ENCODE measurements around the gene RFWD3. TPM values are rescaled to one million over a fixed set of nuclear protein-coding genes. Genes with fewer than 3 reads are reported as not detected.

RFWD3 gene
- total RNA-seq, 1 experiment from 2014 or later: 36.3 TPM

DNA sequence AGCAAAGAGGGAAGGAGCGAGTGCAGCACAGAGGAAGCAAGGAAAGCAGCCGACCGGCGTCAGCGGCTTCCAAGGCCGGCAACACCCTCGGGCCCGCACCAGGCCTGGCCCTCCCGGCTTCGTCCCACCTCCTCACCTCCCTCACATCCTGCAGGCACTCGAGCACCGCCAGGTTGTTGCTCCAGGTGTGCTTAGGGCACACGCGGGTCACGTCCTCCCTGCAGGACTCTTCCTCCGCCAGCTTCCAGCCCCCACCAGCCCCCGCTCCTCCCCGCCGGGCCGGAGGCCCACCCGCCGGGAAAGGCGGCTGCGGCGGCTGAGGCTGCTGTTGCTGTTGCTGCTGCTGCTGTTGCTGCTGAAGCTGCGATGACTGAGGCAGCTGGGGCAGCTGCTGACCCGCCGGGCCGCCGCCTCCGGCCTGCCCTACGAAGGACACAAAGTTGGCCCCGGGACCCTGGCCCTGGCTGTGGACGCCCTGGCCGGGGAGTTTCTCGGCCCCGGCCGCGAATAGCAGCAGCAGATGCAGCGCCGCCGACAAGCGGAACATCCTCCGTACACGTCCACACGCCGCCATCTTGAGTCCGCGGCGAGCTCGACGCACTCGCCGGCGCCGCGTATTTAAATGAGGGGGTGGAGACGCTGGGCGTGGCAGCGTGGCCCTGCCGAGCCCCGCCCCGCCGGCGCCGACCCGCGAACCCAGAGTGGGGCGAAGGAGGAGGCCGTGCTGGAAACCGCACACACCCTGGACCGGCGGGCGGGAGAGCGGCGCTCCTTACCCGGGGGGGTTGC, 60.0 kb downstream of the RFWD3 start, which contains the start of gene GLG1:
GLG1 (minus strand) TSS at position 594 of the 789 bp plus-strand sequence; CDS start at position 574, 20 bp downstream.
- Histone ChIP-seq H3K79me2 (ENCODE audit: low read length) (peaks cover 52% of the 10 kb centered on the region), H3K9ac (ENCODE audit: low read length) (peak within 1 kb of the TSS; percentile 94), H3K27me3 (ENCODE audit: low read length) (no peaks in the 10 kb centered on the region), H2AFZ (ENCODE audit: low read length) (peak within 1 kb of the TSS; percentile 64), H4K20me1 (ENCODE audit: insufficient read depth, low read depth, low read length) (peaks cover 15% of the 10 kb centered on the region), H3K36me3 (ENCODE audit: insufficient read depth, low read length) (no peaks in the 10 kb centered on the region), H3K4me1 (ENCODE audit: low read length) (peaks cover 32% of the 10 kb centered on the region), H3K27ac (ENCODE audit: low read length) (peak within 1 kb of the TSS; percentile 71), H3K9me2 (replicated peaks; ENCODE audit: insufficient read depth, low read length) (no peaks in the 10 kb centered on the region), H3K9me3 (ENCODE audit: low read length) (no peaks in the 10 kb centered on the region), H3K4me2 (ENCODE audit: low read depth, low read length, poor library complexity, severe bottlenecking) (peak within 1 kb of the TSS; percentile 96), H3K4me3 (ENCODE audit: low read length) (peak within 1 kb of the TSS; percentile 94)
- peak; percentile 97 for DNase-seq

DNA sequence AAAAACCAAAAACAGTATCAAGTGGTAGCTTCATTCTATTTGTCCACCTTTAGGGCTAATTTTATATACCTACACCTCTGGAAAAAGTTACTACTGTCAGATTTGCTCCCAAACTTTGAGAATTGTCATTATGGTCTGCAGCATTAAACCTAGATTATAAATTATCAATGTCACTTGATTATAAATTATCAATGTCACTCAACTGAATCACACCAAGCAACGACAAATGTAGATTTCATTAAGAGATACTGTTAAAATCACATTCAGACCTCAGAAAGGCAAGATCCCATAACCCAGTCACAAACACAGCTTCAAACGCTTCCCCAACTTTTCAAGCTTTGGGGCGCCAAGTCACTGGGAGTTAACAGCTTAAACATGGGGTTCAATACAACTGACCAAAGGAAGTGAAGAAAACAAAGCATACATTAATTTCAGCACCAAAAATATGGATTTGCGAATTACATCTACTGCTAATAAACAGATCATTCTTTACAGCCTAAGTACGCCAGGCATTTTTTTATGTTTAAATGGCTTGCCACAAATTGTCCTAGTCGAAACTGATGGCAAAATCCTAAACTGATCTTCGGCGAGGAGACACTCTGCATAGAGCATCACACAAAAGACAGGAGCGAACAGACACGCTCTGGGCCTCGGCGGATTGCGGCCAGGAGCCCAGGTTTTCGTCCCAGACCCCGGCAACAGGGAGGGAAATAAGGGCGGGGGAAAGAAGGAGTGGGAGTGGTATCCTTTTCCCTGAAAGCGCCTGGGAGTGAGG, 60.7 kb downstream of the RFWD3 start:
- peaks cover 32% of the 10 kb centered on the region for H3K4me1 ChIP-seq (ENCODE audit: low read length)
- H2AFZ ChIP-seq (ENCODE audit: low read length): peak overlapping the region; percentile 61
- peak; percentile 60 for DNase-seq

DNA sequence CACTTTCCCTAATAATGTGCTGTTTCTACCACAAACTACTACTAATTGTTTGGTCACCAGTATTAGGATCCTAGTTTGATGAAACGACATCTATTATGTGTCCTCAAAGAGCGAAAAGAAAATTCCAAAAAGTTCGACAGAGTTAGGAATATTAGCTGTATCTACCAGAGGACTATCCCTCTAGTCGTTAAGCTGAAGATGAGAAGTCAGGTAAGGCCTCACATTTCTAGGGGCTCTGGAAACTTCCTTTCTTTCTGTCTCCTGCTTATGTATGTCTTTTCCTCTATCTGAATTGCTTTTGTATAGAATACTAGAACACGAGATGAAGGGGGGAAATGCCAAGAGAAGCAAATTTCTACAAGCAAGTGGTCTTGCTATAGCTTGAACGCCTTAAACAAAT, 61.3 kb downstream of the RFWD3 start:
- Histone ChIP-seq H3K4me2 (ENCODE audit: low read depth, low read length, poor library complexity, severe bottlenecking) (peak overlapping the region; percentile 96), H3K9ac (ENCODE audit: low read length) (peak overlapping the region; percentile 94)

More for the DNA sequence above, 60.7 kb downstream of the RFWD3 start:
- peaks cover 60% of the 10 kb centered on the region for H3K79me2 ChIP-seq (ENCODE audit: low read length)
- H3K9me2 ChIP-seq (replicated peaks; ENCODE audit: insufficient read depth, low read length): no peaks in the 10 kb centered on the region
- peak overlapping the region; percentile 94 for H3K9ac ChIP-seq (ENCODE audit: low read length)
- no peaks in the 10 kb centered on the region for H3K27me3 ChIP-seq (ENCODE audit: low read length)
- no peaks in the 10 kb centered on the region for H3K36me3 ChIP-seq (ENCODE audit: insufficient read depth, low read length)
- peak overlapping the region; percentile 94 for H3K4me3 ChIP-seq (ENCODE audit: low read length)
- H3K9me3 ChIP-seq (ENCODE audit: low read length): no peaks in the 10 kb centered on the region
- peaks cover 16% of the 10 kb centered on the region for H4K20me1 ChIP-seq (ENCODE audit: insufficient read depth, low read depth, low read length)
- H3K27ac ChIP-seq (ENCODE audit: low read length): peak overlapping the region; percentile 71
- H3K4me2 ChIP-seq (ENCODE audit: low read depth, low read length, poor library complexity, severe bottlenecking): peak overlapping the region; percentile 96

DNA sequence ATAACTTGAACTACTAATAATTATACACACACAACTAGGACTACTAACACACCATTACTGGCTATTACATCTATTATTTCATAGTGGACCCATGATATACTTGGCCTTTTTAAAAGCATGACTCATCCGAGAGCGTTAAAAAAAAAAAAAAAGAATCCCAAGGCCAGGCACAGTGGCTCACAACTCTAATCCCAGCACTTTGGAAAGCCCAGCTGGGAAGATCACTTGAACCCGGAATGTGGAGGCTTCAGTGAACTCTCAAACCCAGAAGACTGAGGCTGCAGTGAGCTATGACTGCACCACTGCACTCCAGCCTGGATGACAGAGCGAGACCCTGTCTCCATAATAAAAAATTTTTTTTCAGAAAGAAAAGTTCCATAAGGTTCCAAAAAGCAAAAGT, 62.8 kb downstream of the RFWD3 start:
- Histone ChIP-seq H3K27me3 (ENCODE audit: low read length) (no peaks in the 10 kb centered on the region), H3K36me3 (ENCODE audit: insufficient read depth, low read length) (no peaks in the 10 kb centered on the region), H3K9me2 (replicated peaks; ENCODE audit: insufficient read depth, low read length) (no peaks in the 10 kb centered on the region), H3K4me1 (ENCODE audit: low read length) (peaks cover 32% of the 10 kb centered on the region), H3K9ac (ENCODE audit: low read length) (no peak overlapping the region), H3K4me3 (ENCODE audit: low read length) (no peak overlapping the region), H3K79me2 (ENCODE audit: low read length) (peaks cover 81% of the 10 kb centered on the region), H3K4me2 (ENCODE audit: low read depth, low read length, poor library complexity, severe bottlenecking) (peak overlapping the region; percentile 96), H4K20me1 (ENCODE audit: insufficient read depth, low read depth, low read length) (peaks cover 21% of the 10 kb centered on the region), H3K27ac (ENCODE audit: low read length) (no peak overlapping the region), H3K9me3 (ENCODE audit: low read length) (no peaks in the 10 kb centered on the region), H2AFZ (ENCODE audit: low read length) (no peak overlapping the region)
- DNase-seq: no peak

More for the DNA sequence above, 61.3 kb downstream of the RFWD3 start:
- Histone ChIP-seq H3K79me2 (ENCODE audit: low read length) (peaks cover 66% of the 10 kb centered on the region), H3K4me1 (ENCODE audit: low read length) (peaks cover 32% of the 10 kb centered on the region), H4K20me1 (ENCODE audit: insufficient read depth, low read depth, low read length) (peaks cover 21% of the 10 kb centered on the region), H3K4me3 (ENCODE audit: low read length) (peak overlapping the region; percentile 94), H3K27me3 (ENCODE audit: low read length) (no peaks in the 10 kb centered on the region), H2AFZ (ENCODE audit: low read length) (no peak overlapping the region), H3K36me3 (ENCODE audit: insufficient read depth, low read length) (no peaks in the 10 kb centered on the region), H3K9me2 (replicated peaks; ENCODE audit: insufficient read depth, low read length) (no peaks in the 10 kb centered on the region), H3K27ac (ENCODE audit: low read length) (peak overlapping the region; percentile 71; the same call in 1 of the 2 replicates), H3K9me3 (ENCODE audit: low read length) (no peaks in the 10 kb centered on the region)
- no peak for DNase-seq

DNA sequence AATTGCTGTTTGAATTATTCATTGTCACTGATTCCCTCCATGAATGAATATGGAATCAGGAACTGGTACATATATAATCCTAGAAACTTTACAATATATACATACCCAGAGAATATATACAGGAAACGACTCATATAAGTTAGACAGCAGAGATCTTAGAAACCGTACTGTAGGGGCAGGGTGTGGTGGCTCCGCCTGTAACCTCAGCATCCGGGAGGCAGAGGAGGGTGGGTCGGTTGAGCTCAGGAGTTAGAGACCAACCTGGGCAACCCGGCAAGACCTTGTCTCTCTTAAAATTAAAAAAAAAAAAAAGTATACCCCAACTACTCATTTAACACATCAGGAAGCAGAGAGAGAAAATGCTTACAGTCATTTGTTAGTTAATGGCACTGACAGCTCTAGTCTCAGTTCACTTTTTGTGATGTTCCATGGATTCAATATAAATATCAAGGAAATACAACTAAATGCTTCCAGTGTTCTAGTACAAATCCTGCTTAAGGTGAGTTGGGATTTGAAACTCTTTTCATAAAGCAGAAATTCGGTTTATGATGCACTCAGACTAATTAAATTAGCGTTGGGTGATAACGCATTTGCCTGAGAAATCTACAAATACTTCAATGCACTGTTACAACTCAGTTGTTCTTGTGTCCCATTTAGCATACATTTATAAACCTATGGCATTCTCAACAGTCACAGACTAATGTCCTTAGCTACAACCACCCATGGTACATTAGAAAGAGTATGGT, 65.4 kb downstream of the RFWD3 start:
- Histone ChIP-seq H4K20me1 (ENCODE audit: insufficient read depth, low read depth, low read length) (peaks cover 20% of the 10 kb centered on the region), H3K9me3 (ENCODE audit: low read length) (no peaks in the 10 kb centered on the region), H3K27ac (ENCODE audit: low read length) (no peak overlapping the region), H3K36me3 (ENCODE audit: insufficient read depth, low read length) (no peaks in the 10 kb centered on the region), H3K9me2 (replicated peaks; ENCODE audit: insufficient read depth, low read length) (no peaks in the 10 kb centered on the region), H3K4me2 (ENCODE audit: low read depth, low read length, poor library complexity, severe bottlenecking) (no peak overlapping the region), H3K9ac (ENCODE audit: low read length) (no peak overlapping the region), H2AFZ (ENCODE audit: low read length) (no peak overlapping the region), H3K27me3 (ENCODE audit: low read length) (no peaks in the 10 kb centered on the region), H3K4me3 (ENCODE audit: low read length) (no peak overlapping the region), H3K79me2 (ENCODE audit: low read length) (peaks cover 99% of the 10 kb centered on the region), H3K4me1 (ENCODE audit: low read length) (peaks cover 22% of the 10 kb centered on the region)
- no peak for DNase-seq

DNA sequence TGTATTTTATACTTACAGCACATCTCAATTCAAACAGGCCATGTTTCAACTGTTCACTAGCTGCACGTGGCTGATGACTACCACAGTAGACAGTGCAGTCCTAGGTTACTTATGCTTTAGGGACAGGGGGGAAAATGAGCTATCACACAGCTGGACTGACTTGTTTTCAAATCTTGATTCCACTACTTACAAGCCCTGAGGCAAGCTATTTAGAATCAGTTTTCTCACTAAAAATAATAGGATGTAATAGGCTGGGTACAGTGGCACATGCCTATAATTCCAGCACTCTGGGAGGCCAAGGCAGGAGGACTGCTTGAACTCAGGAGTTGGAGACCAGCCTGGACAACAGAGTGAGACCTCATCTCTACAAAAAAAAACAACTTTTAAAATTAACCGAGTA, 70.1 kb downstream of the RFWD3 start:
- no peak overlapping the region for H3K9ac ChIP-seq (ENCODE audit: low read length)
- H2AFZ ChIP-seq (ENCODE audit: low read length): no peak overlapping the region
- H4K20me1 ChIP-seq (ENCODE audit: insufficient read depth, low read depth, low read length): 0 out of 2 replicates have a peak, but pooled peaks cover 5% of the 10 kb centered on the region
- no peaks in the 10 kb centered on the region for H3K36me3 ChIP-seq (ENCODE audit: insufficient read depth, low read length)
- DNase-seq: no peak
- H3K79me2 ChIP-seq (ENCODE audit: low read length): peaks cover 98% of the 10 kb centered on the region
- no peak overlapping the region for H3K4me2 ChIP-seq (ENCODE audit: low read depth, low read length, poor library complexity, severe bottlenecking)
- H3K27ac ChIP-seq (ENCODE audit: low read length): no peak overlapping the region
- H3K9me3 ChIP-seq (ENCODE audit: low read length): no peaks in the 10 kb centered on the region
- no peaks in the 10 kb centered on the region for H3K9me2 ChIP-seq (replicated peaks; ENCODE audit: insufficient read depth, low read length)
- H3K4me3 ChIP-seq (ENCODE audit: low read length): no peak overlapping the region
- no peaks in the 10 kb centered on the region for H3K27me3 ChIP-seq (ENCODE audit: low read length)
- H3K4me1 ChIP-seq (ENCODE audit: low read length): no peaks in the 10 kb centered on the region

DNA sequence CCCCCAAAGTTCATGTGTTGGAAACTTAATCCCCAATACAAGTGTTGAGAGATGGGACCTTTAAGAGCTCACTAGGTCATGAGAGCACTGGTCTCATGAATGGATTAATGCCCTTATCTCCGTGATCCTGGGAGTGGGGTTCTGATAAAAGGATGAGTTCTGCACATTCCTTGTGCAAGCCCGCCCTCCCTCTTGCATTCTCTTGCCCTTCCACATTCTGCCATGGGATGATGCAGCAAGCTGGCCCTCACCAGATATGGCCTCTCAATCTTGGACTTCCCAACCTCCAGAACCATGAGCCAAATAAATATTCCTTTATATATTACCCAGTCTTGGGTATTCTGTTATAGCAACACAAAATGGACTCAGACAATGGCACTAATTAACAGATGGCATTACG, 73.8 kb downstream of the RFWD3 start:
- Histone ChIP-seq H3K27me3 (ENCODE audit: low read length) (no peaks in the 10 kb centered on the region), H3K4me2 (ENCODE audit: low read depth, low read length, poor library complexity, severe bottlenecking) (no peak overlapping the region), H3K4me3 (ENCODE audit: low read length) (no peak overlapping the region), H3K27ac (ENCODE audit: low read length) (no peak overlapping the region), H2AFZ (ENCODE audit: low read length) (no peak overlapping the region), H3K9me3 (ENCODE audit: low read length) (no peaks in the 10 kb centered on the region), H3K36me3 (ENCODE audit: insufficient read depth, low read length) (no peaks in the 10 kb centered on the region), H3K9me2 (replicated peaks; ENCODE audit: insufficient read depth, low read length) (no peaks in the 10 kb centered on the region), H3K9ac (ENCODE audit: low read length) (no peak overlapping the region), H3K79me2 (ENCODE audit: low read length) (peaks cover 95% of the 10 kb centered on the region), H4K20me1 (ENCODE audit: insufficient read depth, low read depth, low read length) (no peaks in the 10 kb centered on the region), H3K4me1 (ENCODE audit: low read length) (peaks cover 6% of the 10 kb centered on the region; the same call in 1 of the 2 replicates)
- no peak for DNase-seq
